ENCODE measurements around the gene SLIT1. TPM values are rescaled to one million over a fixed set of nuclear protein-coding genes. Genes with fewer than 3 reads are reported as not detected.
"Not testable (repeated sequence)": the region's sequence is repeated elsewhere in the genome, so short reads cannot be mapped to it uniquely, and the experiment has no call there.

SLIT1 gene
- total and polyA plus RNA-seq, 4 experiments from 2014 or later, result 0.05 to 0.32 (median 0.28) TPM; not detected in 1

DNA sequence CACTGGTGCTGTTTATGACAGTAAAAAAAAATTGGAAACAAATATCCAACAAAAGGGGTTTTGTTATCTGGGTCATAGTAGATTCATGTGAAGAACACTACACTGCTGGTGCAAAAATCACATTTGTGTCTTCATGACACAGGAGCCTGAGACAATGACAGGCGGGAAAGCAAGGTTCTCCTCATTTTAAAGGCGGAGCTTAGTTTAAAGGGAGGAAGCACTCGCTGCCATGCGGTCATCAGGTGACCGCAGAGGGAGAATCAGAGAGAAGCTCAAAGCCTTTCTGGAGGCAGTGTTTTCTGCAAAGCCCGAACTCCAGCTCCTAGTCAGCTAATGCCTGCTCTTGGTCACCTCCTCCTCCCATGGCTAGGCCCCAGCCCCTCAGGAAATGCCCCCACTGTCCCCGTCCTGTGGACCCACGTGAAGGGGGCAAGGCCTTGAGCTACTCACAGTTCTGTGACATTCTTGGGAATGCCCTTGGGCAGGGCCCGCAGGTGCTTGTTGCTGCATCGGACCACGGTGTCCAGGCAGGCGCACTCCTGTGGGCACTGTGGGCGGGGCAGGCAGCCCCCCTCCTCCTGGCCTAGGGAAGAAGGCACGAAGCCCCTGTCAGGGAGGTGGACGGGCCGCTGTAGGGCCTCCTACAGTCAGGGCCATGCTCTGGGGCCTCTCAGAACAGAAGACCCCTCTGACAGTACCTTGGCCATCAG, 146.1 kb downstream of the SLIT1 start:
- Histone ChIP-seq H3K27me3 (ENCODE audit: insufficient read depth, low read length) (no peaks in the 10 kb centered on the region), H3K27ac (ENCODE audit: low read depth, low read length) (no peak overlapping the region), H3K4me1 (ENCODE audit: insufficient read depth, low read length) (no peaks in the 10 kb centered on the region), H3K4me3 (ENCODE audit: low read length in 2 of 2) (no peak overlapping the region), H3K36me3 (ENCODE audit: insufficient read depth, low read length) (no peaks in the 10 kb centered on the region), H3K9me3 (ENCODE audit: control insufficient read depth in 1 of 2, low read length in 2 of 2) (no peaks in the 10 kb centered on the region)
- Mint-ChIP-seq H3K4me3 (no peak overlapping the region), H3K27ac (peak overlapping the region in 1 of 7 donors; percentile 12), H3K27me3 (peaks cover 4 to 10% of the 10 kb centered on the region in 2 donors), H3K9me3 (peaks cover 0 to 1% (median 0%) of the 10 kb centered on the region in 8 donors), H3K36me3 (no peaks in the 10 kb centered on the region), H3K4me1 (peaks cover 7 to 19% (median 11%) of the 10 kb centered on the region in 4 donors)
- CTCF ChIA-PET (ENCODE audit: partially characterized antibody), result interaction anchor here (1.1 to 5.7 kb wide), 8 partner anchors 14 to 169 kb away, joined by 3 to 86 read pairs (median 6); no protein-coding TSS in a partner anchor
- POLR2A ChIA-PET (ENCODE audit: partially characterized antibody), result interaction anchor here (0.5 kb wide), 1 partner anchor 257 kb away, joined by 4 read pairs; no protein-coding TSS in a partner anchor
- no peak for DNase-seq
- intact Hi-C loops (cut with micrococcal nuclease), result no loop called here

DNA sequence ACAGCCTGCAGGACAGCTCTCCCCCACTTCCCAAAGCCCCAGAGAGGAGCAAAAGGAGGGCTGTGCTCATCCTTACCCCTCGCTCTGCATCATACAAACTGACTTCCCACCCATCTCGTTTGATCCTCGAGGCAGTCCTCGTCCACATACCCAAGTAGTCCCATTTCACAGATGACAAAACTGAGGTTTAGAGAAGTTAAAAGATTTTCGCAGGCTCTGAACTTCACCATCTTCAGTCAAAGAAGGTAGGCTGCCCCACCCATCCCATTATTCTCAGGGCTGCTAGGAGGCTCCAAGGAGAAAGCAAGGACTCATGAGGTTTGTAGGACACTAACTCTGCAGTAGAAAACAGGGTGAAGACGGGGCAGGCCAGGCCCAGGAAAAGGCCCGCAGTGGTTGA, 147.1 kb downstream of the SLIT1 start:
- no peaks in the 10 kb centered on the region for H3K4me1 ChIP-seq (ENCODE audit: insufficient read depth, low read length)
- H3K27me3 Mint-ChIP-seq, result peaks cover 4 to 10% of the 10 kb centered on the region in 2 donors

DNA sequence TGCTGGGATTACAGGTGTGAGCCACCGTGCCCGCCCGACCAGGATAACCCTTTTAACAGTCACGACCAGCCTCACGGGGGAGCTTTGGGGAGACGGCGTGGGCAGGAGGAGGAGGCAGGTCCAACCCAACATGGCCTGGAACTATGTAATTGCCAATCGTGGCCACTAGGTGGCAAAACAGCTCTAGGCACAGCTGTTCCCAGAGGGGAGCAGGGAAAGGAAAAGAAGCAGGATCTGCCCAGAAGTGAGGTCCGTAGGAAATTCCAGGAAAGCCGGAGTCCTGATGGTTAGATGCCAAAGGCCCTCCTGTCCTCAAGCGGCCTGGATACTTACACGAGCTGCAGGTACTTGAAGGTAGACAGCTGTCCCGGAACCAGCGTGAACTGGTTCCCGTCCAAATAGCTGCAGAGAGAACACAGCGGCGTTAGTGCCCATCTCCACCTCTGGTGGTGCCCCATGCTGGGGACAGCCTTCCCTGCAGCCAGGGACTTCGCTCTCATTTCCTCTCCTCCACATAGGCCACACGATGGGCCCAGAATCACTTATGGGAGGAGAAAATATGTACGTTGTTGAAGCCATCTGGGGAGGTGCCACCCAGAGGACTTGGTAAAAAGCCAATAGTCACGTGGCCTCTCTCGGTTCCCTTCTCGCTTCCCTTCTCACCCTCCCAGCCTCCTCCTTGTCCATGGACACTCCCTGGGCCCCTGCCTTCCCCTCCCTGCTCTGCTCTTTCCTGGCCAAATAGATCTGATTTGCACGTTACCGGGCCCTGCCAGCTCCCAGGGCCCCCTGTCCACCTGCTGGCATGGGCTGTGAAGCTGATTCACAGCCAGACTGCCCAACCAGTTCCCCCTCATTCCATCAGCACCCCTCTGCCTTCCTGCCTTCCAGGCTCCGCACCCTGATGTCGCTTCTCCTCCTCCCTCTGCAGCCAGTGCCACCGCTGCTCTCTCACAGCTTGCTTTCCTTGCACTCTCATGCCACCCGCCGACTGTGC, 148.1 kb downstream of the SLIT1 start:
- no peaks in the 10 kb centered on the region for H3K27me3 ChIP-seq (ENCODE audit: insufficient read depth, low read length)
- H3K4me3 ChIP-seq (ENCODE audit: low read length in 2 of 2), result peak overlapping the region; percentile 34 to 36
- ChIA-PET POLR2A (ENCODE audit: partially characterized antibody) (no interaction called here), CTCF (ENCODE audit: partially characterized antibody) (interaction anchor here (0.7 to 5.7 kb wide), 26 partner anchors 9 to 399 kb away, joined by 3 to 86 read pairs (median 6); no protein-coding TSS in a partner anchor)
- peaks cover 4 to 10% of the 10 kb centered on the region in 2 donors for H3K27me3 Mint-ChIP-seq
- H3K36me3 Mint-ChIP-seq, result no peaks in the 10 kb centered on the region
- peaks cover 0 to 1% (median 0%) of the 10 kb centered on the region in 8 donors for H3K9me3 Mint-ChIP-seq
- no peaks in the 10 kb centered on the region for H3K36me3 ChIP-seq (ENCODE audit: insufficient read depth, low read length)
- peak overlapping the region in 4 of 7 donors; percentile 16 to 57 (median 42) for H3K27ac Mint-ChIP-seq
- peak overlapping the region; percentile 69 to 86 (median 79) for H3K4me3 Mint-ChIP-seq
- intact Hi-C loops (cut with micrococcal nuclease), result loop anchor here (1.0 kb wide), 1 partner anchor 173 kb away; no protein-coding TSS in a partner anchor
- no peak overlapping the region for H3K27ac ChIP-seq (ENCODE audit: low read depth, low read length)
- peaks cover 7 to 19% (median 11%) of the 10 kb centered on the region in 4 donors for H3K4me1 Mint-ChIP-seq
- H3K9me3 ChIP-seq (ENCODE audit: control insufficient read depth in 1 of 2, low read length in 2 of 2), result no peaks in the 10 kb centered on the region
- H3K4me1 ChIP-seq (ENCODE audit: insufficient read depth, low read length), result no peaks in the 10 kb centered on the region
- DNase-seq, result peak; percentile 51 to 64 (median 53)

More for the DNA sequence above, 147.1 kb downstream of the SLIT1 start:
- Histone ChIP-seq H3K36me3 (ENCODE audit: insufficient read depth, low read length) (no peaks in the 10 kb centered on the region), H3K27ac (ENCODE audit: low read depth, low read length) (no peak overlapping the region), H3K4me3 (ENCODE audit: low read length in 2 of 2) (no peak overlapping the region), H3K27me3 (ENCODE audit: insufficient read depth, low read length) (no peaks in the 10 kb centered on the region), H3K9me3 (ENCODE audit: control insufficient read depth in 1 of 2, low read length in 2 of 2) (no peaks in the 10 kb centered on the region)
- POLR2A ChIA-PET (ENCODE audit: partially characterized antibody), result no interaction called here
- Mint-ChIP-seq H3K9me3 (peaks cover 0 to 1% (median 0%) of the 10 kb centered on the region in 8 donors), H3K4me3 (peak overlapping the region in 1 of 8 donors; percentile 37), H3K27ac (no peak overlapping the region), H3K4me1 (peaks cover 7 to 19% (median 11%) of the 10 kb centered on the region in 4 donors), H3K36me3 (no peaks in the 10 kb centered on the region)
- intact Hi-C loops (cut with micrococcal nuclease), result no loop called here
- no peak for DNase-seq
- CTCF ChIA-PET (ENCODE audit: partially characterized antibody), result interaction anchor here (1.3 to 5.7 kb wide), 11 partner anchors 11 to 196 kb away, joined by 3 to 86 read pairs (median 9); no protein-coding TSS in a partner anchor

DNA sequence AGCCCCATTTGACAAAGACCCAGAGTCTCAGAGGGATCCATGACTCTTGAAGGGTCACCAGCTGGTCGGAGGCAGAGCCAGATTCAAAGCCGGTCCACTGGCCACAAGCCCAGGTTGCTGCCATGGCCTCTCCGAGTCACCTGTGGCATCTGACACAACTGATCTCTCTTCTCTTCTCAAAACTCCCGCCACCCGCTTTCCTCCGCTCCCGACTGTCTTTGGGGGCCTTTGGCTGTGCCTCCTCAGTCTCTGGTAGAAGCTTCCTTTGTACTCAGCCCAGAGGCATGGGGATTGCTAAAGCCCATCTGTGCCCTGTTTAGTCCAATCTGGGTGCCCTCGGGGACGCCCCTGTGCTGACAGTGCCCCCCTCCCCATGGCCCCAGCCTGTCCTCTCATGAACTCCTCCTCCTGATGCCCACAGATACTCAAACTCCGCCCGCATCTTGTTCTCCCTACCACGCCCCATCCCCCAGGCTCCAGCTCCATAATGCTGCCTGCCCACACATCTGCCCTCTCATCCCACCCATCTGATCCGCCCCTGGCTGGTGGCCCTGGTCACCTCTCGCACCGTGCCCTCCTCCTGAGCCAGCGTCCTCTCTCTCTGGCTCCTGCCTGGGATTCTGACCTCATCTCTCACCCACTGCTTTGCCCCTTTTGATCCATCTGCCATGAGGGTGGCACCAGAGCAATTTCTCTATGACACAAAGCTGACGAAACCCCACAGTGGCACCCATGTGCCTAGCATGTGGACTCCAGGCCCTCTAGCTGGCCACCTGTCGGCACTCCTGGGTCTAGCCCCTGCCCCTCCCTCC, 150.6 kb downstream of the SLIT1 start:
- Histone ChIP-seq H3K4me1 (ENCODE audit: insufficient read depth, low read length) (no peaks in the 10 kb centered on the region), H3K27me3 (ENCODE audit: insufficient read depth, low read length) (no peaks in the 10 kb centered on the region), H3K36me3 (ENCODE audit: insufficient read depth, low read length) (no peaks in the 10 kb centered on the region), H3K27ac (ENCODE audit: low read depth, low read length) (no peak overlapping the region), H3K4me3 (ENCODE audit: low read length in 2 of 2) (no peak overlapping the region), H3K9me3 (ENCODE audit: control insufficient read depth in 1 of 2, low read length in 2 of 2) (no peaks in the 10 kb centered on the region)
- Mint-ChIP-seq H3K36me3 (no peaks in the 10 kb centered on the region), H3K4me3 (no peak overlapping the region), H3K9me3 (peaks cover 0 to 1% (median 0%) of the 10 kb centered on the region in 8 donors), H3K4me1 (peaks cover 7 to 19% (median 11%) of the 10 kb centered on the region in 4 donors), H3K27ac (no peak overlapping the region), H3K27me3 (peaks cover 4 to 10% of the 10 kb centered on the region in 2 donors)
- DNase-seq, result no peak
- ChIA-PET CTCF (ENCODE audit: partially characterized antibody) (interaction anchor here (0.7 to 5.7 kb wide), 6 partner anchors 9 to 199 kb away, joined by 3 to 86 read pairs (median 10); no protein-coding TSS in a partner anchor), POLR2A (ENCODE audit: partially characterized antibody) (no interaction called here)
- intact Hi-C loops (cut with micrococcal nuclease), result no loop called here

DNA sequence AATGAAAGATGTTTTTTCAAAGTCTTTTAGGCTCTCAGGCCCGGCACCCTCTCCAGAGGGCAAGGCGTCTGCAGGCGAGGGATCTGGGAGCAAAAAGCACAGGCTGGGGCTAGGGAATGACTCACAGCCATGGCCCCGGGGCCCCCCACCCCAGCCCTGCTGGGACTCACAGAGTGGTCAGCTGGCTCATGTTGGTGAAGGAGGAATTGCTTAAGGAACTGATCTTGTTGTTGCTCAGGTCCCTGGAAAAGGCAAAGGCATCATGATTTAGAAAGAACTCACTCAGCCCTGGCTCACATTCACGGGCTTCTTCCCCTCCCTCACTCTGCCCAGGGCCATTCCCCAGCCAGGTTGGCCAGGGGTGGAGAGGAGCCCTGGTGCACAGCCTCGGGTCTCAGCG, 151.5 kb downstream of the SLIT1 start:
- H3K4me1 ChIP-seq (ENCODE audit: insufficient read depth, low read length), result no peaks in the 10 kb centered on the region
- no peaks in the 10 kb centered on the region for H3K36me3 Mint-ChIP-seq
- no peaks in the 10 kb centered on the region for H3K27me3 ChIP-seq (ENCODE audit: insufficient read depth, low read length)
- CTCF ChIA-PET (ENCODE audit: partially characterized antibody), result interaction anchor here (0.7 to 5.7 kb wide), 4 partner anchors 8 to 176 kb away, joined by 3 to 86 read pairs (median 46); no protein-coding TSS in a partner anchor
- no peak overlapping the region for H3K27ac ChIP-seq (ENCODE audit: low read depth, low read length)
- H3K9me3 Mint-ChIP-seq, result peaks cover 0 to 1% (median 0%) of the 10 kb centered on the region in 8 donors
- no peak overlapping the region for H3K27ac Mint-ChIP-seq
- intact Hi-C loops (cut with micrococcal nuclease), result no loop called here
- no peaks in the 10 kb centered on the region for H3K36me3 ChIP-seq (ENCODE audit: insufficient read depth, low read length)
- DNase-seq, result no peak
- POLR2A ChIA-PET (ENCODE audit: partially characterized antibody), result no interaction called here
- H3K4me3 Mint-ChIP-seq, result no peak overlapping the region
- peaks cover 7 to 10% of the 10 kb centered on the region in 2 donors for H3K27me3 Mint-ChIP-seq
- H3K9me3 ChIP-seq (ENCODE audit: control insufficient read depth in 1 of 2, low read length in 2 of 2), result no peaks in the 10 kb centered on the region
- peaks cover 7 to 19% (median 11%) of the 10 kb centered on the region in 4 donors for H3K4me1 Mint-ChIP-seq
- H3K4me3 ChIP-seq (ENCODE audit: low read length in 2 of 2), result no peak overlapping the region

DNA sequence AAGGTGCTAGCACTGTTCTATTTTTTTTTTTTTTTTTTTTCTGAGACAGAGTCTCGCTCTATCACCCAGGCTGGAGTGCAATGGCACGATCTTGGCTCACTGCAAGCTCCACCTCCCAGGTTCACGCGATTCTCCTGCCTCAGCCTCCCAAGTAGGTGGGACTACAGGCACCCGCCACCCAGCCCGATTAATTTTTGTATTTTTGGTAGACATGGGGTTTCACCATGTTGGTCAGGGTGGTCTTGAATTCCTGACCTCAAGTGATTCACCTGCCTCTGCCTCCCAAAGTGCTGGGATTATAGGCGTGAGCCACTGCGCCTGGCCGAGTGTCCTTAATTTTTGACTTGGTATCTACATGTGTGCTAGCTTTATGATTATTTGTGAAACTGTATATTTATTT, 151.9 kb downstream of the SLIT1 start:
- H3K9me3 Mint-ChIP-seq; POLR2A ChIA-PET (ENCODE audit: partially characterized antibody); H3K27ac Mint-ChIP-seq; H3K4me1 ChIP-seq (ENCODE audit: insufficient read depth, low read length); H3K4me3 ChIP-seq (ENCODE audit: low read length in 2 of 2); H3K27me3 Mint-ChIP-seq; H3K27me3 ChIP-seq (ENCODE audit: insufficient read depth, low read length); H3K36me3 Mint-ChIP-seq; H3K4me3 Mint-ChIP-seq; H3K9me3 ChIP-seq (ENCODE audit: control insufficient read depth in 1 of 2, low read length in 2 of 2); intact Hi-C loops (cut with micrococcal nuclease); DNase-seq; H3K27ac ChIP-seq (ENCODE audit: low read depth, low read length); H3K36me3 ChIP-seq (ENCODE audit: insufficient read depth, low read length): not testable (repeated sequence)
- peaks cover 7 to 19% (median 11%) of the 10 kb centered on the region in 4 donors for H3K4me1 Mint-ChIP-seq
- CTCF ChIA-PET (ENCODE audit: partially characterized antibody), result interaction anchor here (0.7 to 2.3 kb wide), 2 partner anchors 9 to 176 kb away, joined by 3 to 6 read pairs; no protein-coding TSS in a partner anchor

Data from CD4-positive, alpha-beta memory T cell (primary cell).